Right lobe of liver (tissue), 4 donors: ENCODE measurements around the gene ICA1.

ENCODE experiments used
- POLR2A ChIP-seq: fragments of 450-650 bp; IDR thresholded peaks from one replicate; pipeline ENCODE4 v1.6.1; 2017; ENCODE audit warnings: antibody characterized with exemption, mild to moderate bottlenecking
- TF ChIP-seq, protein P1 (sequence below), 4 donors: fragments of 200-600 bp in 3 of 4; fragments of 450-650 bp in 1 of 4; IDR thresholded peaks; one replicate each; pipeline versions ENCODE4 v1.5.1 to v1.8.0; 2016 to 2022; ENCODE audit warnings: antibody characterized with exemption in 4 of 4, mild to moderate bottlenecking in 2 of 4
- donor health status: DM: no; HTN: no; CAD: no.
- donor health status: DM: no; HTN: no; CAD: no.
- donor health status: DM: no; HTN: yes; CAD: no.

DNA sequence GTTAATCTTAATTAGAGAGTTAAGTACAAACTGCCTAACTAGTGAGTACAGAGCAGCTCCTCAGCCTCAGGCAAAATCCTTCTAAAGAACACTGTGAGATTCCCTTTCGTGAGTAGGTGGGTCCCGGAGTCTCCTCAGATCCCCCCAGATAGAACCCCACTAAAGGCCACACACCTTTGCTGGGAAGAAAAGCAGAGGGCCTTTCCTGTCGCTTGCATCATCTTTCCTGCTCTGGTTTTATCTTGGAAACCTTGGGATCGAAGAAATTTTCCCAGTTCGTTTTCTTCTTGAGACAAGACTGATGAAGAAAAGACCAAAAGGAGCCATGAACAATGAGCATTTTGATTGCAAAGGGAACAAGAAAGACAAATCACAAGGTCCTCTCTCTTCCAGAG is 40.9 kb downstream of the ICA1 start:
- TF ChIP-seq POLR2A = no peak
- TF ChIP-seq, protein P1, sequence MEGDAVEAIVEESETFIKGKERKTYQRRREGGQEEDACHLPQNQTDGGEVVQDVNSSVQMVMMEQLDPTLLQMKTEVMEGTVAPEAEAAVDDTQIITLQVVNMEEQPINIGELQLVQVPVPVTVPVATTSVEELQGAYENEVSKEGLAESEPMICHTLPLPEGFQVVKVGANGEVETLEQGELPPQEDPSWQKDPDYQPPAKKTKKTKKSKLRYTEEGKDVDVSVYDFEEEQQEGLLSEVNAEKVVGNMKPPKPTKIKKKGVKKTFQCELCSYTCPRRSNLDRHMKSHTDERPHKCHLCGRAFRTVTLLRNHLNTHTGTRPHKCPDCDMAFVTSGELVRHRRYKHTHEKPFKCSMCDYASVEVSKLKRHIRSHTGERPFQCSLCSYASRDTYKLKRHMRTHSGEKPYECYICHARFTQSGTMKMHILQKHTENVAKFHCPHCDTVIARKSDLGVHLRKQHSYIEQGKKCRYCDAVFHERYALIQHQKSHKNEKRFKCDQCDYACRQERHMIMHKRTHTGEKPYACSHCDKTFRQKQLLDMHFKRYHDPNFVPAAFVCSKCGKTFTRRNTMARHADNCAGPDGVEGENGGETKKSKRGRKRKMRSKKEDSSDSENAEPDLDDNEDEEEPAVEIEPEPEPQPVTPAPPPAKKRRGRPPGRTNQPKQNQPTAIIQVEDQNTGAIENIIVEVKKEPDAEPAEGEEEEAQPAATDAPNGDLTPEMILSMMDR (IDR thresholded peaks at IDR 0.05) = no peak
